Measurements from ENCODE around the gene ACTC1. TPM values are rescaled to one million over a fixed set of nuclear protein-coding genes. Genes with fewer than 3 reads are reported as not detected.

Gene ACTC1
- total and polyA plus RNA-seq, 2 of the 13 experiments (the other 11 are each of a cell fraction or from before 2014, with no cell fraction given) = not detected

DNA sequence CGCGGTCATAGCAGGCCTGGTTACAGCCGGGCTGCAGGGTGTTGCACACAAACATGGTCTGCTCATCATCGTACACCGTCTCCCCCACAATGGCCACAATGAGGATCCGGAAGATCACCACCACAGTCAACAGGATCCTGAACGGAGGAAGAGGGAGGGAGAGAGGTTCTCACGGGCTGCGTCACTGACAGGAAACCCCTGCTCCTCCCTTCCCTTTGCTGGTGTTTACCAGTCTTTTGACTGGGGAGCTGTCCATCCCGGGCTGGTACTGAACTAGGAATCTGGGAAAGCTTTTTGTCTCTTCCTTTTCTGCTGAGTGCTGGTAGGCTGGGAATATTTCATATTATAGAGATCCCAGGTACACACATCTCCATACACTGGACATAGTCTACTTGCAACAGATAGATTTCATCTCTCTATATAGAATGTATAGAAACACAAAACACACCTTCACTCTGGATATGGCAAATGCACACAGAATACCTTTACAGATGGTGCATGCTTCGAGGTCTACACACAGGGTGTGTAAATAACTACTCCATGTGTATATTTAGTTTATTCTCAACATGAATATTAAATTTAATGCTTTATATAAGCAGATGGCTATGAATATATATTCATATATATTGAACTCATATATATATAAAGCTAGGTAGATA, 42.0 kb downstream of the ACTC1 start (continued):
- no peak for TF ChIP-seq POGZ (CRISPR knock-in tag; IDR thresholded peaks at IDR 0.05)
- TF ChIP-seq ZMYM3 (CRISPR knock-in tag; IDR thresholded peaks at IDR 0.05) = no peak
- 0 out of 2 replicates have a peak, but pooled peaks have one; percentile 19 for TF ChIP-seq ZNF263 (CRISPR knock-in tag; IDR thresholded peaks at IDR 0.05)
- no peak for TF ChIP-seq THAP11 (CRISPR knock-in tag; IDR thresholded peaks at IDR 0.05)
- TF ChIP-seq TBP (CRISPR knock-in tag; IDR thresholded peaks at IDR 0.05) = no peak
- no peak for TF ChIP-seq ZNF17 (CRISPR knock-in tag; IDR thresholded peaks at IDR 0.05)
- TF ChIP-seq, protein P1, sequence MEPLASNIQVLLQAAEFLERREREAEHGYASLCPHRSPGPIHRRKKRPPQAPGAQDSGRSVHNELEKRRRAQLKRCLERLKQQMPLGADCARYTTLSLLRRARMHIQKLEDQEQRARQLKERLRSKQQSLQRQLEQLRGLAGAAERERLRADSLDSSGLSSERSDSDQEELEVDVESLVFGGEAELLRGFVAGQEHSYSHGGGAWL (CRISPR knock-in tag; IDR thresholded peaks at IDR 0.05) = 0 out of 2 replicates have a peak, but pooled peaks have one; percentile 29
- TF ChIP-seq FOSL2 (CRISPR knock-in tag; IDR thresholded peaks at IDR 0.05) = 0 out of 2 replicates have a peak, but pooled peaks have one; percentile 12
- TF ChIP-seq THAP9 (CRISPR knock-in tag; IDR thresholded peaks at IDR 0.05; ENCODE audit: borderline replicate concordance) = no peak
- TF ChIP-seq ZNF101 (CRISPR knock-in tag; IDR thresholded peaks at IDR 0.05; ENCODE audit: borderline replicate concordance, low read depth) = no peak
- no peak for TF ChIP-seq SIN3A (IDR thresholded peaks at IDR 0.05; ENCODE audit: borderline replicate concordance, low read depth, low read length)
- TF ChIP-seq RFX1 (IDR thresholded peaks at IDR 0.05) = no peak
- TF ChIP-seq ATF7 (IDR thresholded peaks at IDR 0.05) = no peak
- TF ChIP-seq ATF7 (CRISPR knock-in tag; IDR thresholded peaks at IDR 0.05) = no peak
- TF ChIP-seq PAX8 (CRISPR knock-in tag; IDR thresholded peaks at IDR 0.05; ENCODE audit: borderline replicate concordance) = no peak
- TF ChIP-seq ZNF724P (CRISPR knock-in tag; IDR thresholded peaks at IDR 0.05; ENCODE audit: borderline replicate concordance) = no peak
- no peak for TF ChIP-seq ZNF768 (CRISPR knock-in tag; IDR thresholded peaks at IDR 0.05)
- no peak for TF ChIP-seq ZNF350 (CRISPR knock-in tag; IDR thresholded peaks at IDR 0.05; ENCODE audit: borderline replicate concordance, low read depth)
- TF ChIP-seq PCBP2 (optimal IDR thresholded peaks at IDR 0.05; ENCODE audit: low read depth, low read length, poor library complexity, severe bottlenecking) = no peak
- TF ChIP-seq MIER2 (CRISPR knock-in tag; IDR thresholded peaks at IDR 0.05) = peak; percentile 97
- TF ChIP-seq HMG20B (CRISPR knock-in tag; conservative IDR thresholded peaks at IDR 0.05) = no peak
- 0 out of 2 replicates have a peak, but pooled peaks have one; percentile 56 for TF ChIP-seq ZNF232 (CRISPR knock-in tag; IDR thresholded peaks at IDR 0.05; ENCODE audit: borderline replicate concordance)
- TF ChIP-seq TOE1 (CRISPR knock-in tag; IDR thresholded peaks at IDR 0.05) = no peak
- 0 out of 2 replicates have a peak, but pooled peaks have one; percentile 44 for TF ChIP-seq ZNF335 (CRISPR knock-in tag; IDR thresholded peaks at IDR 0.05)
- peak; percentile 90; the same call in 1 of the 2 replicates for TF ChIP-seq WIZ (CRISPR knock-in tag; IDR thresholded peaks at IDR 0.05)
- TF ChIP-seq ZFP41 (CRISPR knock-in tag; IDR thresholded peaks at IDR 0.05; ENCODE audit: borderline replicate concordance) = no peak
- TF ChIP-seq SUZ12 (IDR thresholded peaks at IDR 0.05; ENCODE audit: low read depth, low read length) = no peak
- no peak for TF ChIP-seq ZNF234 (CRISPR knock-in tag; conservative IDR thresholded peaks at IDR 0.05)
- no peak for TF ChIP-seq FOXC1 (CRISPR knock-in tag; IDR thresholded peaks at IDR 0.05; ENCODE audit: borderline replicate concordance)
- peak; percentile 52; the same call in 1 of the 2 replicates for TF ChIP-seq ZBTB25 (CRISPR knock-in tag; IDR thresholded peaks at IDR 0.05)

Measured in HepG2 (cell line).